GM18505 (cell line): ENCODE data around the gene HS6ST3.

Experiments used
- ATAC-seq: cut with Tn5 transposase; IDR thresholded peaks from one replicate; pipeline ENCODE4 v1.9.1; 2021; ENCODE audit not compliant: unreplicated experiment
- POLR2A ChIP-seq: IDR thresholded peaks from 4 replicates; pipeline ENCODE4 v1.6.1; 2011; ENCODE audit warnings: borderline replicate concordance; ENCODE audit not compliant: insufficient read depth, insufficient read length; ENCODE audit errors: extremely low read depth

The HS6ST3 gene

DNA sequence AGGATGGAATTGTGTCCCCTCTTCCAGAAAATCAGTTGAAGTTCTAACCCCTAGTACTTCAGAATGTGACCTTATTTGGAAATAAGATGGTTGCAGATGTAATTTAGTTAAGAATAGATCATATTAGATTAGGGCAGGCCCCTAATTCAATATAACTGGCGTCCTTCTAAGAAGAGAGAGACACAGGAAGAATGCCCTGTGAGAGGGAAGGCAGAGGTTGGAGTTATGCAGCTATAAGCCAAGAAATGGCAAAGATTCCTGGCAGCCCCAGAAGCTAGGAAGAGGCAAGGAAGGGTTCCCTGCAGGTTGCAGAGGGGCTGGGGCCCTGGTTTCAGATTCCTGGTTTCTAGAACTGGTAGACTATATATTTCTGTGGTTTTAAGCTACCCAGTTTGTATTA is 30.0 kb downstream of the HS6ST3 start:
- no peak for TF ChIP-seq POLR2A
- no peak for ATAC-seq

DNA sequence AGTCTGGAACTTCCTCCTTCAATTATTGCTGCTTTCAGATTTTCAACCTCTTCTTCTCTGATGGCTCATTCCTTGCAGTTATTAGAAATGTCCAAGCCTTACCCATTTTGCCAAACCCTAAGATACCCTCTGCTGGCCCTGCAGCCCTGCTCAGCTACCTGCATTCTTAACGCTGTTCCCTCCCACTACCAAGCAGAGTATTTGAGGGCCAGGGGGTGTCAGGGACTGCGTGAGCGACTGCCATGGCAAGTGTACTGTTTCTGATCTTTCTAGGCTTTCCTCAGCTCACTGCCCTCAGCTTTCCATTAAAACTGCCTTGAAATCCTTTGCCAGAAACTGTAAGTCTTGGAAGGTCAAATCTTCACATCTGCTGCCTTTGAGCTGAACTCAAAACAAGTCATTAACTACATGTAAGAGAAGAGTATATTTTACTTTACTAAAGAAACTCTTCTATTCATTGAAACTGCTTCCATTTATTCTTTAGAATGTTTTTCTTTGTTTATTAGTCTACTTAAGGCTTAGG is 41.0 kb downstream of the HS6ST3 start:
- no peak for TF ChIP-seq POLR2A
- ATAC-seq: no peak

DNA sequence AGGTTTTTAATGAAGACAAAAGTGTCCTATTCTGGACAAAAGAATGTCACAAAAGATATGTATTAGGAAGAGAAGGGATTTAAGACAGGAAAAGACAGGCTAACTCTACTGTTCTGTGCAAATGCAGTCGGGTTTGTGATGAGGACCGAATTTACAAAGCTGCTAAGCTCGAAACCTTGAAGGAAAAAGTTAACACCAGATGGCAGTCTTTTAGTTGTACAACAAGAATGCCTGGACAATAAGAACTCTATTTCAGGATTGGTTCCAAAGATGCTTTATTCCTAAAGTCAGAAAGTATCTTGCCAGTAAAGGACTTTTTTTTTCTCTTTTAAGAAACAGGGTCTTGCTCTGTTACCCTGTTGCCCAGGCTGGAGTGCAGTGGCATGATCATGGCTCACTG is 51.1 kb downstream of the HS6ST3 start:
- no peak for TF ChIP-seq POLR2A

DNA sequence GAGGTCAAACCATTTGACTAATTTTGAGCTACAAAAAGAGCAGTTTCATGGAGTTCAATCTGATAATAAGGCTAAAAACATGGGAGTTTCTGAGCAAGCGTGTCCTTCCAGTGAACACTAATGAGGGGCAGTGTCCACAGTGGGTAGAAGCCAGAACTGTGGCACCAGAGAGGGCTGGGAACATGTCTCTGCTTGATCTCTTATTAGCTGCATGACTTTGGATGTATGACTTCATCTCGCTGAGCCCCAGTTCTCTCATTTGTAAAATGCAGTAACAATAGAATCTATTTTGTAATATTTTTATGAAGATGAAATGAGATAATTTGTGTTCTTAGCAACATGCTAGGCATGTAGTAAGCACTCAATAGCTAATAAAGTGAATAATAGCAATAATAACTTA is 69.8 kb downstream of the HS6ST3 start:
- ATAC-seq: no peak
- TF ChIP-seq POLR2A: no peak

More for the DNA sequence above, 51.1 kb downstream of the HS6ST3 start:
- ATAC-seq: no peak

DNA sequence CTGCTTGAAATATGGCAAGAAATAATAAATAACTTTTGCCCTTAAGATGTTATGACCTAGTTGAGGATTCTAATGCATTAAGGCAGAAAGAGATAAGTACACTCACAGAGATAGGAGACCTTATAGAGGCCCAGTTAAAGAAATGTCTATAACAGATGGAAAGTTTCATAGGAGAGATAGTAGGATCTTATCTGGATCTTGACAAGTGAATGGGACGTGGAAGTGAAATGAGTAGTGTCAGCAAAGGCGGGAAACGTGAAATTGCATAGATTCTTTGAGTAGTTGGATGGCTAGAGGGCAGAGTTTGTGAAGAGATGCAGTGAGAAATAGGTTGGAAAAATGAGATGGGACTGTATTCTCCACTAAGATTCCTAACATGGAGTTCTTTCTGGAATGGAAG is 71.2 kb downstream of the HS6ST3 start:
- no peak for TF ChIP-seq POLR2A
- ATAC-seq: no peak

DNA sequence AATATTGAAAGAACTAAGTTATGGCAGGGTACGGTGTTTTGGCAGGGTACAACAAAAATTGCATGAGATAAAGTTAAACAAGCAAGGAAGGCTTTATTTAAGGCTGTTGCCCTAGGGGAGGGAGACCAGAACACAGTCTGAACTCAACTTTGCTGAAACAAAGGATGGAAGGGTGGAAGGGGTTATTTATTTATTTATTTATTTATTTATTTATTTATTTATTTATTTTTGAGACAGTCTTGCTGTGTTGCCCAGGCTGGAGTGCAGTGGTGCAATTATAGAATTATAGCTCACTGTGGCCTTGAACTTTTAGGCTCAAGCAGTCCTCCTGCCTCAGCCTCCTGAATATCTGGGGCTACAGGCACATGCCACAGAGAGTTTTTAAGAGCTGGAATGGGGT is 75.9 kb downstream of the HS6ST3 start:
- TF ChIP-seq POLR2A: no peak
- no peak for ATAC-seq

DNA sequence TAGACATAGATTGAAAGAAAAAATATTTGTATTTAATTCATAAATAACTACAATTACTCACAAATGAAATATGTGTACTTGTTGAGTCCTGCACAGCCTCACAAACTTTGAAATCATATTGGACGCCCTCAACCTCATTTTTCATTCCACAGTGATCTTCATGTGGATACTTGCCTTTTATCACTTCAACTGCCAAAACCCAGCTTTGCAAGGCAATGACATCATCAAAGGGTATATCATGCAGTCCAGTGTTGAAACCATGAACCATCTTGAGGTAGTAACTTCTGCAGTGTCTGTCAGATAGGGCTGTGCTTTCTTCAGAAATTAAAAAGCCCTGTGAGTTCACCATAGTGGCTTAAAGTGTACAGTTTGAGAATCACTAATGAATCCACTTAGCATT is 82.2 kb downstream of the HS6ST3 start:
- no peak for ATAC-seq
- TF ChIP-seq POLR2A: no peak

DNA sequence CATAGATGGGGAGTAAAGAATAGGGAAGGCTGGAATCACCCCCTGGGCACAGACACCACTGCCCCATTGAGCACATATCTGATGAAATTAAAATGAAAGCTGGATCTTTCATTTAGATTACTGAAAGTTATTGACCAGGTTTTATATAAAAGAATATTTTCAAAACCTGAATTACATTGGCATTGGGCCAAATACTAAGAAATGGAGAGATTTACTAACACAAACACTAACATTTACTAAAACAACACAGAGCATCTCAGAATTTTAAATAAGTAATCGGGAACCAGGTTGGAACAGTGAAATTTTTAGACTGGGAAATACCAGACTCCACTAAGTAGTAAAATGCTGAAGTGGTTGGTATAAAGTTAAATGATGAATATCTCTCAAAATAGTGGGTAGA is 88.9 kb downstream of the HS6ST3 start:
- no peak for ATAC-seq
- TF ChIP-seq POLR2A: no peak

DNA sequence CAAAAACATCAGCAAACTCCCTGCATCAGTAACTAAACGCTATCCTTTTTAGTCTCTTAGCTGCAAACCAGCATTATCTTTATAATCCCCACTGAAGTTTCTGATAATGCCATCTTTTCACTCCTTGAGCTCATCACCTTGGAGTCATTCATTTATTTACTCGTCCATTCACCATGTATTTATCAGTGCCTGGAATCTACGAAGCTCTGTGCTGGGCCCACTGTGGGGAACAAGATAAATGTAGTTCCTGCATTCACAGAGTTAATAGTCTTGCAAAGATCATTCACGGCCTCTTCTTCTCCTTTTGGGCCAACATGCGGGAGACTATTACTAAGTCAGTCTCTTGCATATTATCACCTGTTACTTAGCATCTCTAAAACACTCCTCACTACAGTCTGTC is 89.4 kb downstream of the HS6ST3 start:
- TF ChIP-seq POLR2A: no peak
- no peak for ATAC-seq

DNA sequence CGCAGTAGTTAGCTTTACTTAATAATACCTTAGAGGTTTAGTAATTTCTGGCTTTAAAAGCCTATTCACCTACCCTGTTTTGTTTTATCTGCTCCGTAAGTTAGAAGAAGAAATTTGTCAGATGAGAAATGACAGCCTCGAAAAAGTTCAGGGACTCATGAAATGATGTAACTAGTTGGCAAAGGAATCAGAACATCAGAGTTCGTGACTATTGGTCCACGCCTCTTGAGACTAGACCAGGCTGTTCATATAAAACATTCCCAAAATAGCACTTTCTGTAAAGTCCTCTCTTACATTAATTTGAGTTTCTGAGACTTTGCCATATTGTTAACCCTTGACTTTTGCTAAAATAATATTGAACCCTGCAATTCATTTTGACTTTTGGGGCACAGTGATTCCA is 92.0 kb downstream of the HS6ST3 start:
- TF ChIP-seq POLR2A: no peak
- ATAC-seq: no peak

DNA sequence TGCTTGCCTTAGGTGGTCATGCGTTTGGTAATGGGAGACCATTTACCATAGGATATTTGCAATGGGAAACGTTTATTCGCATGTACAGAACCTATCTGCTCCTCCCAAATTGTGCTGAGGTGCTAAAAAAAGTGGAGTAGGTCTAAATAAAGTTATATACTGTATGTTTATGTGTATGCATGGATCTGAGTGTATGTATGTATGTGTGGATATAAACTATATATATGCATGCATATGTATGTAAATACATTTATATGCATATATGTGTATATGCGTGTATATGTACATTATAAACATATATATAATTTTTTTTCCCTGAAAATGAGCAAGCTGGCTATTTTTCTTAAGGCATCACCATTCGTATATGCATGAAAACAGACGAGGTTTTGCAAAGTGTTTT is 95.9 kb downstream of the HS6ST3 start:
- no peak for ATAC-seq
- TF ChIP-seq POLR2A: no peak

DNA sequence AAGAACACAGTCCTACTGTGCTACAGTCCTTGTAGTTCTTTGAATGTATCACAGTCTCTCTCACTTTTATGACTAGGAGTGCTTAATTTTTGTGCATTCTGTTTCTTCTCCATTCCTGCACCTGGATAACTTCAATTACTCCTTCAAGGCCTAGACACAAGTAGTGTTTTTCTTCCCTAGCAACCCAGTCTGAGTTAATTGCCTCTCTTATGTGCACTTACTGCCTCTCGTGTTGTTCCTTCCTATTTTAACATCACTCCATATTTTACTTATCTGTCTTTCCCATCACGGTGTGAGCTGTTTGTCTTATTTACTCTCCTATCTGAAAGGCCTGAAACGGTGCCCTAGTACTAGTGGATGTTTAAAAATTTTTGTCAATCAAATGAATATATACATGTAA is 101.5 kb downstream of the HS6ST3 start:
- TF ChIP-seq POLR2A: no peak
- no peak for ATAC-seq

DNA sequence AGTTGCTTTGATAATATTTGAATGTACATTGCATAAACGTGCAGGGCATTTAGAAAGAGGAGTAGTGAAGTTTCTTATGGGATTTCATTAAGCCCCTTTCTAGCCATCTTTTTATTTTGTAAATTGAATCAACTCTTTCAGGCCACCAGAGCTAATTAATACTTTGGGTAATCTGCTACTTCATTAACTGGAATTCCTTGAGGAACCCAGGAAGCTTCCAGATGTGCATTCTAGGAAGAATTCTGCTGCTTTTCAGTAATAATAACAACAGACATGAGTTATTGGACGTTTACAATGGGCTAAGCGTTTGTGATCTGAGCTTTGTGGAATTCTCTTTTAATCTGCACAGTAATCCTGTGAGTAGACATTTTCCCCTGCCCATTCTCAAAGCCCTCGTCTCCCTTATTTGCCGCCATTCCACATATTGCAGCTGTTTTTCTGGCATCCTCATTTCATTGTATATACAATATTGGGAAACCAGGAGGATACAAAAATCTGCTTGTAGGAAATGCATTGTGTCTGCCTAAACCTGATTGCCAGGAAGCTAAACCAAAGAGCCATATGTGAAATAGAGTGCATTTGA is 103.9 kb downstream of the HS6ST3 start:
- TF ChIP-seq POLR2A: no peak
- no peak for ATAC-seq

DNA sequence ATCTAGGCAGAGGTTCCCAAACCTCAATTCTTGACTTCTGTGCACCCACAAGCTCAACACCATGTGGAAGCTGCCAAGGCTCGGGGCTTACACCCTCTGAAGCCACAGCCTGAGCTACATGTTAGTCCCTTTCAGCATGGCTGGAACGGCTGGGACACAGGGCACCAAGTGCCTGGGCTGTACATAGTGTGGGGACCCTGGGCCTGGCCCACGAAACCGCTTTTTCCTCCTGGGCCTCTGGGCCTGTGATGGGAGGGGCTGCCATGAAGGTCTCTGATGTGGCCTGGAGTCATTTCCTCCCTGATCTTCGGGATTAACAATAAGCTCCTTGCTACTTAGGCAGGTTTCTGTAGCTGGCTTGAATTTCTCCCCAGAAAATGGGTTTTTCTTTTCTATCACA is 108.1 kb downstream of the HS6ST3 start:
- no peak for TF ChIP-seq POLR2A
- ATAC-seq: no peak

DNA sequence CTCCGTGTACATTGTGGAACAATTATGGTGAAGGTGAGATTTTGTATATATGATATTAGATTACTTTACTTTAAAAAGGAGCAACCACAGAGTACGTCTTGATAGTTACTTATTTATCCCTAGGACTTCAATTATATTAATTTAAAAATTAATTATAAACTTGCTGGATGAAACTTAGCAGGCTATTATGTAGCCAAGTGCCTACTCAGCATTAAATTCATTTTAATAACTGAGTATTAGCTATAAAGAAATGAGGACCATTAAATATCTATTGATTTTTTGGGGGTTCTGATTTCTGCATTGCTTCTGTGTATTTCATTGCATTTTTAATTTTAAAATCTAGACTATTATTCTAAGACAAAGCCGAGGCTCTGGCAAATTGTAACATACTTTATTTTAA is 109.4 kb downstream of the HS6ST3 start:
- no peak for TF ChIP-seq POLR2A
- no peak for ATAC-seq
